ENCODE measurements around the gene SERPIND1. TPM values are rescaled to one million over a fixed set of nuclear protein-coding genes. Genes with fewer than 3 reads are reported as not detected.

The SERPIND1 gene
- total and polyA plus RNA-seq, 2 donors (not counting 1 experiment from before 2014, with no cell fraction given), result not detected

DNA sequence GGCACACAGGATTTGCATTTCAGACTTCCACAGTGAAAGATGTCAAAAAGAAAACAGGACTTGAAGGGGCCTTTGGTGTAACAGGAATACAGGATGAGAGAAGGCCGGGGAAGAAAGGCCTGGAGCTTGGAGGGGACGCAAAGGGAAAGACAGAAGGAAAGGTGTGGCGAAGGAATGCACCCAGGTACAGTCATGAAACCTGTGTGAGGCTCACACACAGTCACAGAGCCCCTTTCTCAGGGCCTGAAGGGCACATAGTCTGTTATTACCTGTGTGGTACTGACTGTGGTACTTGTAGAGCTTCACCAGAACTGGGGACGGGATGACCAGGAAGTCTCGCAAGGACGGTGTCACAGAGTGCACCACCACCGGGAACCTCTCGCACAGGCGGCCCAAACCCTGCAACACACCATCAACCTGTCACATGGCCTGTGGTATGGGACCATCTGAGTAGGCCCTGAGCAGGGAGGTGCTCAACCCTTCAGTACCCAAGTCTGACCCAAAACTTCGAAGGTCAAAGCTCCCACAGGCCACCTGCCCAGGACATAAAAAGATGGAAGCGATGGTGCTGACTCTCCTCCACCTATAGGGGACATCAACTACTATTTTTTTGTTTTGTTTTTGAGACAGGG, 29.1 kb downstream of the SERPIND1 start:
- H2AFZ ChIP-seq (ENCODE audit: insufficient read depth, low read depth, low read length, poor library complexity, severe bottlenecking), result no peak overlapping the region
- Mint-ChIP-seq H3K27me3 (no peaks in the 10 kb centered on the region), H3K27ac (no peak overlapping the region), H3K4me3 (no peak overlapping the region), H3K4me1 (peaks cover 7% of the 10 kb centered on the region), H3K9me3 (ENCODE audit: insufficient read depth) (no peaks in the 10 kb centered on the region)
- no peaks in the 10 kb centered on the region for H3K9me3 ChIP-seq (ENCODE audit: control extremely low read depth in 1 of 3, control insufficient read depth in 2 of 3, insufficient read depth in 1 of 3, low read length in 2 of 3)
- DNase-seq (no peak), ATAC-seq (ENCODE audit: low read depth) (no peak)
- ChIA-PET POLR2A (no interaction called here), CTCF (interaction anchor here (0.9 to 1.7 kb wide), 2 partner anchors 9 to 83 kb away, joined by 3 to 4 read pairs; no protein-coding TSS in a partner anchor)
- H4K20me1 ChIP-seq (ENCODE audit: control insufficient read depth, insufficient read depth, low read length, poor library complexity, severe bottlenecking), result no peaks in the 10 kb centered on the region
- H3K27me3 ChIP-seq (replicated peaks in 1 of 4; ENCODE audit: control extremely low read depth in 1 of 4, control insufficient read depth in 3 of 4, insufficient read depth in 4 of 4, low read length in 3 of 4), result no peaks in the 10 kb centered on the region
- no peak for TF ChIP-seq EZH2 (IDR thresholded peaks at IDR 0.05; ENCODE audit: borderline replicate concordance, insufficient read depth, low read depth, low read length, poor library complexity, severe bottlenecking)
- no peak for TF ChIP-seq CTCF (IDR thresholded peaks at IDR 0.05)
- intact Hi-C loops (cut with micrococcal nuclease), result no loop called here
- H3K9ac ChIP-seq (ENCODE audit: low read length), result no peak overlapping the region
- no peak overlapping the region for H3K4me2 ChIP-seq (replicated peaks; ENCODE audit: low read depth, low read length, poor library complexity, severe bottlenecking)
- WGBS (ENCODE audit: insufficient coverage), result 98% methylated on average over 10 of the region's 11 CpGs
- no peaks in the 10 kb centered on the region for H3K4me1 ChIP-seq (ENCODE audit: control insufficient read depth in 2 of 2, insufficient read depth in 2 of 2, low read length in 2 of 2)
- no peak overlapping the region for H3K4me3 ChIP-seq (ENCODE audit: control extremely low read depth in 1 of 5, extremely low read depth in 1 of 5, insufficient read depth in 1 of 5, low read depth in 2 of 5, low read length in 4 of 5)
- no peaks in the 10 kb centered on the region for H3K79me2 ChIP-seq (ENCODE audit: control insufficient read depth, insufficient read depth, low read length)
- peaks cover 2 to 80% of the 10 kb centered on the region in 2 experiments for H3K36me3 ChIP-seq (replicated peaks in 1 of 2; ENCODE audit: control extremely low read depth in 1 of 2, control insufficient read depth in 1 of 2, extremely low read depth in 1 of 2, insufficient read depth in 2 of 2, low read length in 1 of 2)
- no peak overlapping the region for H3K27ac ChIP-seq (ENCODE audit: low read length in 2 of 2)

- peak; percentile 17 for ATAC-seq (ENCODE audit: low read depth)
- Histone ChIP-seq H3K9ac (ENCODE audit: low read length) (no peak overlapping the region), H3K4me1 (ENCODE audit: control insufficient read depth in 2 of 2, insufficient read depth in 2 of 2, low read length in 2 of 2) (peaks cover 0 to under 1% of the 10 kb centered on the region in 2 donors), H3K27me3 (replicated peaks in 1 of 4; ENCODE audit: control extremely low read depth in 1 of 4, control insufficient read depth in 3 of 4, insufficient read depth in 4 of 4, low read length in 3 of 4) (no peaks in the 10 kb centered on the region), H2AFZ (ENCODE audit: insufficient read depth, low read depth, low read length, poor library complexity, severe bottlenecking) (no peak overlapping the region), H3K4me2 (replicated peaks; ENCODE audit: low read depth, low read length, poor library complexity, severe bottlenecking) (no peak overlapping the region), H4K20me1 (ENCODE audit: control insufficient read depth, insufficient read depth, low read length, poor library complexity, severe bottlenecking) (no peaks in the 10 kb centered on the region), H3K27ac (ENCODE audit: low read length in 2 of 2) (no peak overlapping the region), H3K36me3 (replicated peaks in 1 of 2; ENCODE audit: control extremely low read depth in 1 of 2, control insufficient read depth in 1 of 2, extremely low read depth in 1 of 2, insufficient read depth in 2 of 2, low read length in 1 of 2) (peaks cover 2 to 75% of the 10 kb centered on the region in 2 experiments), H3K9me3 (ENCODE audit: control extremely low read depth in 1 of 3, control insufficient read depth in 2 of 3, insufficient read depth in 1 of 3, low read length in 2 of 3) (no peaks in the 10 kb centered on the region), H3K79me2 (ENCODE audit: control insufficient read depth, insufficient read depth, low read length) (no peaks in the 10 kb centered on the region), H3K4me3 (ENCODE audit: control extremely low read depth in 1 of 5, extremely low read depth in 1 of 5, insufficient read depth in 1 of 5, low read depth in 2 of 5, low read length in 4 of 5) (no peak overlapping the region)
- intact Hi-C loops (cut with micrococcal nuclease), result no loop called here
- Mint-ChIP-seq H3K9me3 (ENCODE audit: insufficient read depth) (no peaks in the 10 kb centered on the region), H3K4me1 (peaks cover 2% of the 10 kb centered on the region), H3K27ac (no peak overlapping the region), H3K4me3 (no peak overlapping the region), H3K27me3 (no peaks in the 10 kb centered on the region)
- ChIA-PET CTCF (interaction anchor here (0.9 to 1.7 kb wide), 4 partner anchors 10 to 843 kb away, joined by 3 to 4 read pairs (median 3); no protein-coding TSS in a partner anchor), POLR2A (no interaction called here)
- peak; percentile 22 for DNase-seq
- 92% methylated on average over 7 of the region's 11 CpGs for WGBS (ENCODE audit: insufficient coverage)
- no peak for TF ChIP-seq EZH2 (IDR thresholded peaks at IDR 0.05; ENCODE audit: borderline replicate concordance, insufficient read depth, low read depth, low read length, poor library complexity, severe bottlenecking)
- peak; percentile 11 for TF ChIP-seq CTCF (IDR thresholded peaks at IDR 0.05)
Measured at GRCh38 chr22:20803696-20804324, 29.9 kb downstream of the SERPIND1 start.
